Upper lobe of left lung (tissue), 6 donors: ENCODE measurements around the gene TSPAN16. TPM values are rescaled to one million over a fixed set of nuclear protein-coding genes. Genes with fewer than 3 reads are reported as not detected.

ENCODE experiments used
- ATAC-seq, 2 donors: fragments of 200-7000 bp; cut with Tn5 transposase; one replicate each; pipeline ENCODE4 v1.9.1; 2022; ENCODE audit warnings: mild to moderate bottlenecking in 2 of 2, moderate library complexity in 2 of 2; ENCODE audit not compliant: low FRiP score in 2 of 2
- DNase-seq, 2 donors: peaks; one replicate each; pipeline ENCODE4 v3.0.0-alpha.2; 2019 to 2020
- H3K27ac ChIP-seq, 4 donors: fragments of 200-600 bp; sonication (generic); one replicate each; pipeline ENCODE4 v1.5.1; 2016 to 2019
- H3K27me3 ChIP-seq, 4 donors: fragments of 200-600 bp; sonication (generic); one replicate each; pipeline ENCODE4 v1.5.1; 2017 to 2019
- H3K36me3 ChIP-seq, 4 donors: fragments of 200-600 bp; sonication (generic); one replicate each; pipeline ENCODE4 v1.5.1; 2016 to 2019
- H3K4me1 ChIP-seq, 4 donors: fragments of 200-600 bp; sonication (generic); one replicate each; pipeline ENCODE4 v1.5.1; 2018 to 2019
- H3K4me3 ChIP-seq, 4 donors: fragments of 200-600 bp; sonication (generic); one replicate each; pipeline ENCODE4 v1.5.1; 2017 to 2019; ENCODE audit warnings: mild to moderate bottlenecking in 2 of 4, moderate library complexity in 1 of 4
- H3K9me3 ChIP-seq, 4 donors: fragments of 200-600 bp; sonication (generic); one replicate each; pipeline ENCODE4 v1.5.1; 2018 to 2019
- CTCF ChIP-seq, 6 experiments: fragments of 450-650 bp in 4 of 6; fragments of 200-600 bp in 2 of 6; sonication (generic) in 2 of 6; IDR thresholded peaks; one replicate each; pipeline ENCODE4 v1.5.1; 2016 to 2019; ENCODE audit warnings: antibody characterized with exemption in 6 of 6
- EP300 ChIP-seq, 4 donors: sonication (generic); formaldehyde crosslinking; IDR thresholded peaks; one replicate each; pipeline ENCODE4 v1.5.1; 2017; ENCODE audit warnings: antibody characterized with exemption in 4 of 4, control low read depth in 2 of 4
- POLR2A ChIP-seq, 4 donors: fragments of 450-650 bp; IDR thresholded peaks; one replicate each; pipeline ENCODE4 v1.5.1; 2016 to 2017; ENCODE audit warnings: antibody characterized with exemption in 4 of 4, mild to moderate bottlenecking in 2 of 4
- POLR2AphosphoS5 ChIP-seq, 2 donors: sonication (generic); formaldehyde crosslinking; IDR thresholded peaks; one replicate each; pipeline ENCODE4 v1.5.1; 2017; ENCODE audit warnings: antibody characterized with exemption in 2 of 2
- WGBS, 2 donors: methylation state at CpG; one replicate each; pipeline ENCODE4 v1.1.5; 2017 to 2018; 5-methylcytosine and 5-hydroxymethylcytosine counted together
- total RNA-seq, 6 donors: library from RNA; depleted of rRNA in 4 of 6; stranded (reverse); fragments of >200 nt in 4 of 6; gene quantifications; one replicate each; pipeline versions ENCODE4 v1.1.0 to v1.2.1, GENCODE V29; 2016 to 2021
- donor health status: DM: no; HTN: no; CAD: no; lungs with moderate emphysema.
- donor health status: DM: no; HTN: yes; CAD: no; lungs with severe emphysema.

Gene TSPAN16
- total RNA-seq, 6 donors from 2014 or later: not detected

GRCh38 chr19:11364935-11365334 lies 69.0 kb downstream of the TSPAN16 start:
- no peak for DNase-seq
- no peaks in the 10 kb centered on the region for H3K4me1 ChIP-seq
- no peaks in the 10 kb centered on the region for H3K9me3 ChIP-seq
- no peaks in the 10 kb centered on the region for H3K27me3 ChIP-seq
- no peak overlapping the region for H3K27ac ChIP-seq
- H3K36me3 ChIP-seq: peaks cover 3 to 55% (median 37%) of the 10 kb centered on the region in 4 donors
- no peak for TF ChIP-seq EP300 (IDR thresholded peaks at IDR 0.05)
- no peak for TF ChIP-seq CTCF (IDR thresholded peaks at IDR 0.05)
- TF ChIP-seq POLR2A (IDR thresholded peaks at IDR 0.05): no peak
- no peak for TF ChIP-seq POLR2AphosphoS5 (IDR thresholded peaks at IDR 0.05)
- peak in 1 of 2 donors; percentile 44 for ATAC-seq
- H3K4me3 ChIP-seq: no peak overlapping the region
- 69 to 76% methylated on average over 3 to 5 of the region's 5 CpGs for WGBS, 2 donors

Other genes with a start within 250 kb of the TSPAN16 start
- gene LDLR, start 206.7 kb upstream of the TSPAN16 start, total RNA-seq: 100 to 1,000 TPM; 204 to 493 (median 234) TPM
- gene SPC24, start 140.4 kb upstream of the TSPAN16 start, total RNA-seq: 10 to 100 TPM in 1 of 6 donors, 1 to 10 TPM in 4, not detected in 1; 1.4 to 13.3 (median 2.1) TPM
- gene KANK2, start 98.6 kb upstream of the TSPAN16 start, total RNA-seq: 100 to 1,000 TPM; 144 to 295 (median 240) TPM
- 1 to 10 TPM in 1 of 6 donors, not detected in 5; 5.2 TPM for gene ANGPTL8, start 56.5 kb upstream of the TSPAN16 start, total RNA-seq
- 100 to 1,000 TPM in 3 of 6 donors, 10 to 100 TPM in 3; 34.5 to 203 (median 116) TPM for gene DOCK6, start 33.6 kb upstream of the TSPAN16 start, total RNA-seq
- gene RAB3D, start 43.5 kb downstream of the TSPAN16 start, total RNA-seq: 10 to 100 TPM; 22.6 to 59.2 (median 30.7) TPM
- gene TMEM205, start 50.1 kb downstream of the TSPAN16 start, total RNA-seq: 100 to 1,000 TPM in 3 of 6 donors, 10 to 100 TPM in 3; 85.9 to 260 (median 132) TPM
- 100 to 1,000 TPM in 1 of 6 donors, 10 to 100 TPM in 5; 17.5 to 176 (median 33.3) TPM for gene CCDC159, start 50.4 kb downstream of the TSPAN16 start, total RNA-seq
- gene PLPPR2, start 59.3 kb downstream of the TSPAN16 start, total RNA-seq: 10 to 100 TPM; 10.8 to 53.8 (median 26.0) TPM
- gene SWSAP1, start 78.5 kb downstream of the TSPAN16 start, total RNA-seq: 10 to 100 TPM in 1 of 6 donors, 1 to 10 TPM in 4, under 1 TPM in 1; 0.89 to 13.6 (median 3.7) TPM
- 10 to 100 TPM in 4 of 6 donors, 1 to 10 TPM in 2; 7.5 to 45.1 (median 15.5) TPM for gene EPOR, start 88.2 kb downstream of the TSPAN16 start, total RNA-seq
- 100 to 1,000 TPM in 1 of 6 donors, 10 to 100 TPM in 5; 18.5 to 242 (median 44.6) TPM for gene RGL3, start 123.2 kb downstream of the TSPAN16 start, total RNA-seq
- gene ODAD3, start 139.0 kb downstream of the TSPAN16 start, total RNA-seq: 10 to 100 TPM in 1 of 6 donors, 1 to 10 TPM in 4, under 1 TPM in 1; 0.34 to 11.1 (median 4.1) TPM
- gene PRKCSH, start 139.5 kb downstream of the TSPAN16 start, total RNA-seq: 100 to 1,000 TPM; 124 to 341 (median 187) TPM
- gene ELAVL3, start 184.9 kb downstream of the TSPAN16 start, total RNA-seq: under 1 TPM in 1 of 6 donors, not detected in 5; 0.03 TPM
- 10 to 100 TPM in 3 of 6 donors, 1 to 10 TPM in 3; 6.8 to 30.4 (median 10.3) TPM for gene ZNF653, start 209.7 kb downstream of the TSPAN16 start, total RNA-seq
- 10 to 100 TPM; 32.1 to 77.5 (median 48.6) TPM for gene ECSIT, start 233.0 kb downstream of the TSPAN16 start, total RNA-seq
- 10 to 100 TPM in 5 of 6 donors, 1 to 10 TPM in 1; 3.1 to 47.9 (median 20.7) TPM for gene CNN1, start 242.7 kb downstream of the TSPAN16 start, total RNA-seq